ENCODE data around the gene SAE1.
"Not testable (repeated sequence)": the region's sequence is repeated elsewhere in the genome, so short reads cannot be mapped to it uniquely, and the experiment has no call there.

The SAE1 gene

DNA sequence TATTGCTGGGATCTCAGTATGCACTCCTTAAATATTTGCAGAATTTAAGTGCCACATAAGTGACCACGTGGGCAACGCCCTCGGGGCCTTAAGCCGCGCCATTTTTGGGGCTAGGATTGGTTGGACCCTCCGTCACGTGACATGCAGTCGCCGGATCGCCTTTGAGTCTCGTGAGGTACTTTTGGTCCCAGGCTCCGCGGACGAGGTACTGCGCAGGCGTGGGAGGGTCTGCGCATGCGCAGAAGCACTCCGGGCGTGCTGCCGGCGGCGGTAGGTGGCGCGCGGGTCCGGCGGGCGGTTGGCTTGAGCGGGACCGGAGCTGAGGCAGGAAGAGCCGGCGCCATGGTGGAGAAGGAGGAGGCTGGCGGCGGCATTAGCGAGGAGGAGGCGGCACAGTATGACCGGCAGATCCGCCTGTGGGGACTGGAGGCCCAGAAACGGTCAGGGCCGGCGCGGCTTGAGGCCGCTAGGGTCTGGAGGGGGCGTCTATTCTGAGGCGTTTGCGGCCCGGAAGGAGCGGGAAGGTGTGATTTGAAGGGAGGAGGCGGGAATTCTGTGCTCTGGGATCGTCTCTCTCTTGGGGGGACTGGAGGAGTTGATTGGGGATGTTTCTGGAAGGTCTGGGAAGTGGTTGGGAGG, at the start of gene SAE1:
SAE1 (plus strand) TSS at position 247 of the 639 bp plus-strand sequence; CDS start at position 343, 96 bp downstream.
- peak; percentile 97 for DNase-seq

DNA sequence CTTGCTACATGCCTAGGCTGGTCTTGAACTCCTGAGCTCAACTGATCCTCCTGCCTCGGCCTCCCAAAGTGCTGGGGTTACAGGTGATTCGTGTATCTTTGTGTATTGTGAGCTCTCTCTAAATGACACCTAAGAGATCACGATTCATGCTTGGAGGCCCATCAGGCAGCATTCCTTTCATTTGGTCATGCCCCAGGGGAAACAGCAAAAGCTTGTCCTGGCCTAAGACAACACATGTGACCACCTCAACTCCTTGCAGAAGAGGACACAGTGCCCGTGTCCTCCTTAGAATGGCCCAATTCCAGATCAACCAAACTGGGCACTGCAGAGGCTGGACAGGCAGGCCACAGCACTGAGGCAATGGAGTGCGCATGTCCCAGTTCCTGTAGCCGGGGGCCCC, 49.5 kb upstream of the SAE1 start:
- DNase-seq, result no peak

DNA sequence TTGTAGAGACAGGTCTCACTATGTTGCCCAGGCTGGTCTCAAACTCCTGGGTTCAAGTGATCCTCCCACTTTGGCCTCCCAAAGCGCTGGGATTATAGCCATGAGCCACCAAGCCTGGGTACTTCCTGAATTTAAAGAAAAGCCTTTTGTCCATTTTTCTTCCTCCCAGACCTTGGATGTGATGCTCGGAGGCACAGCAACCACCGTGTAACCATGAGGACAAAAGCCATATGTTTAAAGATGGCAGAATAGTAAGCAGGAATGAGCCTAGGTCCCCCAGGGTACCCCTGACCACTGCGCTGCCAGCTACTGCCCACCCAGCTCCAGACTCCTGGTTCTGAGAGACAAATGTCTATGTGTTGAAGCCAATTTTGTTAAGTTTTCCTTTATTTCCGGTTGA, 48.1 kb upstream of the SAE1 start:
- DNase-seq, result no peak

DNA sequence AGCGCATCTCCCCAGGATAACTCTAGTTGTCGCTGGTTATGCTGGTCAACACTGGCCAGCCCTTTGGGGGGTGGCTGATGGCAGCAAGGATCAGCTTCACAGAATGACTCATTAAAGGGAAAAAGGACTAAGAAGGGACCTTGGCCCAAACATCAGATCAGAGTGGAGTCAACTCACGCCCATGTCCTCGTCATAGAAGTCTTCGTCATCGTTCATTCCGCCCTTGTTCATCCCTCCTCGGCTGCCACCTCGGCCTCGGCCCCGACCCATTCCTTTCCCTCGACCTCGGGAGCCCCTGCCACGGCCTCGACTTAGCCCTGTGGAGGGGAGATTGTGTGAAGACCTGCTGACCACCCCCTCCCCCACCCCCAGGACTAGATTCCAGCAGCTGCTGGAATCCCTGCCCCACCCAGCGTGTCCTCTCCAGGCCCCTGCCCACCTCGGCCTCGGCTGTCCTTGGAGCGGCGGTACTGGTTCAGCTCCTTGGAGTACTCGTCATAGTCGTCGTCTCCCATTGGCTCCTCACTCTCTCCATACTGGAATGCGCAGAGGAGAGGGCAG, 45.7 kb upstream of the SAE1 start:
- no peak for DNase-seq

DNA sequence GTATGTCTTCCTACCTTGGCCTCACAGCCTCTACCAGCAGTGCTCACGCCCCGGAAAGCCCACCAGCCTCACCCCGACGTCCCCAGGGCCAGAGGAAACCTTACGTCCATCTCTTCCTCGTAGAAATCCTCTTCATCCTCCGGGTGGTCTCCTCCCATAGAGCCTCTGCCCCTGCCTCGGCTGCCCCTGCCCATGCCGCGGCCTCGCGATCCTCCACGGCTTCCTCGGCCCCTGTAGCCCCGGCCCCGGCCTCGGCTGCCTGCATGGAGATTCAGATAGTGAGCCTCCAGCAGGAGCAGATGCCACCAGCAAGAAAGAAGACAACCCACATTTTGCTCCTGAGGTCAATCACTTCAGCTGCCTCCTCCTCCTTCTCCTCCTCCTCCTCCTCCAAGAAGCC, 44.4 kb upstream of the SAE1 start:
- DNase-seq, result no peak

DNA sequence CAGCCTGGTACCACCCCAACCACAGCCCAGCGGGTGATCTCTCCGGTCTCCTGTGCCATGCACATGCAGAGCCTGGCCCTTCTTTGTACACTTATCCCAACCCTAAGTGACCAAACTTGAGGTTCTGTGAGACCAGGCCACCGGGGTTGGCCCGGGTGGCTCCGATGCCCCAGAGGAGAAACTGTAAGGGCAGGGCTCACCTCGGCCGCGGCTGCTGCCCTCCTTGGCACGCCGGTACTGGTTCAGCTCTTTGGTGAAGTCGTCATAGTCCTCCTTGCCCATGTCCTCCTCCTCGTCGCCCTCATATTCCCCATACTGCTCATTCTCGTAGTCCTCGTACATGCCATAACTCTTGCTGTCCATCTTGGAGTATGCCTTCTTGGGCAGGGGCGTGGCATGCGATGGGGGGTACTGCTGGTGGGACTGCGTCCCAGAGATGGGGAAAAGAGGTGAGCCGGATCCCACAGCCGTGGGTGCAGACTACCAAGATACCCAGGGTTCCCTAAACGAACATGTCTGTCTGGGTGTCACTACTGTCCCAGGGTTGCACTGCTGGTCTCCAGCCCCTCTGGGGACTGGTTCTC, 40.8 kb upstream of the SAE1 start:
- no peak for DNase-seq

DNA sequence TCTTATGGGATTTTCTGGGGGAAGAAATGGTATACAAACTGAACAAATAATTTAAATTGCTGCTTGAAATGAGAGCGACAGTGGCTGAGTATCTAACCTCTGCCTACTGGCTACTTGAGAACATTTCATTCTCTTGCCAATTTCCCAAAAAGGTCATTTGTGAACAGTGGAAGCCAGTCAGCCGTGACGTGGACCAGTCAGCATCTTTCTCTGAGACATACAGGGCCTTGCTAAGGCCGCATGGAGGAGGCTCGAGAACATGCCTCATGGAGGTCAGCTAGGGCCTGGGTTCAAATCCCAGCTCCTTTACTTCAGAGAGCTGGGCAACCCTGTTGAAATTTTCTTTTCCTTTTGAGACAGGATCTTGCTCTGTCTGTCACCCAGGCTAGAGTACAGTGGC, 37.4 kb upstream of the SAE1 start:
- no peak for DNase-seq

DNA sequence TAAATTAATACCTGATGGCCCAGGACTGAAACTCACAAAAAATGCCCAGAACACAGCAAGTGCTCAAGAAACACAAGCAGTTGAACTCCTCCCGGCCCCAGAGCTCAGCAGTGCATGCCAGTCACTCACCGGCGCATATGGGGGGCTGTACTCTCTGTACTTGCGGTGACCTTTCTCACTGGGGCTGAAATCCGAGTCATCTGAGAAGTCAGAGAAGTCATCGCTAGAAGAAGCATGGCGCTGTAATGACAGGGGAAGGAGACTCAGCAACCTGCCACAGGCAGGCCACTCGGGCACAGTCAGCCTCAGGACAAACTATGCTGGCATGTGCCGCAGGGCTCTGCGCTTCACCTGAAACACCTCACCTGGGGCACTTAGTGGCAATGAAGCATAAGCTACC, 36.8 kb upstream of the SAE1 start:
- DNase-seq, result no peak

DNA sequence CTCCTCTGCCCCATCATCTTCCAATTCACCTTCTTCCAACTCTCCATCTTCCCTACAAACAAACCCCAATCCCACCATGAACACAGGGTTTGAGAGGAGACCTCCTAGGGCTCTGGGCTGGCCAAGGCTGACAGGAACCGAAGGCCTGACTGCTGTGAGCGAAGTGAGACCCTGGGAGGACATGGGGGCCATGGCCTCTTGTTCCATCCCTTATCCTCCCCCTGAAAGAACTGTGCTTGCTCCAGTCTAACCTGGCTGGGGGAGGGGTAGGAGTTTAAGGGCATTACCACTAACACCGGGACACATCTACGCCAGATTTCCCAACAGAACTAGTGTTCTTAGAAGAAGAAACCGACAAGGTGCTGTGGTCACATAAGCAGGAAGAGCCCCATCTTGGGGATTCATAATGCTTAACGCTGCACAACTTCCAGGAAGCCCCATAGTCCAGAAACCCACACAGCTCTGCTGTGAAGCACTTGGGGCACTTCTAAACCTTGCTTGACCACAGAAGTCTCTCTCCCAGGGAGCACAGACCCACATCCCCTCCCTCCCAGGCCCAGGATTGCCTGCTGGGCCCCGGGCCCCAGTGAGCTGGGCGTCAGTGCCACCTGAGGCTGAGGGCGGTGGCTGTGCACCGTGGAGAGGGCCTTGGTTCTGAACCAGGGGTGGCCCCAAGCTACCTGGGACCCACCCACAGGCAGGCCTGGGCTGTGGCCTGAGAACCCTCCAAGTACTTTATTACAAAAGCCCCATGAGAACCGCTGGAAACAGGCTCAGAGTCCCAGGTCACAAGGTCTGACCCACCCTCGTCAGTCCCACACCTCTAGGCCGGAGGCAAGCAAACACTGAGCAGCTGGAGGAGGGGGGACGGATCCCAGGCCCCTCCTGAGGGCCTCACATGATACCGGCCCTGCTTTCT, 35.8 kb upstream of the SAE1 start:
- no peak for DNase-seq

DNA sequence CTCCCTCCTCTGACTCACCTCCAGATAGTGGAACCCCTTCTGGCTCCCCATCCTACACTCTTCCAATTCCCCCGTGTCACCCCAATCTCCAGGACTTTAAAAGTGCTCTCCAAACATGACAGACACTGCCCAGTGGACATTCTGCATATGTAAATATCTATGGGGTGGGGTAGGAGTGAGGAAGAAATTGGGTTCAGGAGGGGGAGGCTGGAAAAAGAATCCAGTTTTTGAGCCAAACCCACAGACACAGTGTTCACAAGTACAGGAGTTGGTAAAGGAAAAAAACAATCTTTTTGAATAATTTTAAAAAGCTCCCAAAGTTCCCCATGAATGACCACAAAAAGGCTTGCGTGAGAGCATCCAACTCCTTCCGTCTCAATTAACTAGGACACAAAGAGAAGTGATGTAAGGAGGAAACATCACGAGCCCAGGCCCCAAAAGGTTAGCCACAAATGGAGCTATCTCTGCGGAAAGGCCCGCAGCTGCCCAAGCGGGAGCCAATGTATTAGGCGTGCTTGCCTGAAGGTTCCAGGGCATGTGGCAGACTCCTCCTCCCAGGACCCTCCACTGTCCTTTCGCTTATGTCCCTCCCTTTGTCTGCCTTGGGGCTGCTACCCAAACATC, 35.0 kb upstream of the SAE1 start:
- peak; percentile 32 for DNase-seq

DNA sequence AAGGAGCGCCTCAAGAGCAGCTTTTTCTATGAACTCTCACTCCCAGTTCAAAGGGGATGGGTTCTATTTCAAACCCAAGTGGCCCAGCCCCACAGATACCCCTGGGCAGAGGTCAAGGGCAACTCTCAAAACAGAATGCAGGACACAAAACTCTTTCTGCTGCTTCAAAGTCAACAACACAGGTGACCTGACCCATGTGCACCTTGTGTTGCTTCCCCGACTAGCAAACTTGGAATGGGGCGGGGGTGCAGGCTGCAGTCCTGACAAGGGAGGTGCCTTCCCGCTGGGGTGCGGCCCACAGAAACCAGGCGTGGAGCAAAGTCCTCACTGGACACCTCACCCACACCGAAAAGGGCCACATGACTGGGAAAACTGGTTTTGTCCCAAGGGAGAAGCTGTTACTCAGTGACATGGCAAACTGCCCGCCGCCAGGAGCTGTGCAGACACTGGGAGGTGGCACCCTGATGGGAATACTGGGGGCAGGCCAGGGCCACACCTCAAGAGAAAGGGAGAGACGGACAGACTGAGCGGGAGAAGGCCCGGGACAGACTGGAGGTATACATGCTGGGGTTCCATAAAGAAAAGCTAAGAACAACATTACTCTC, 34.4 kb upstream of the SAE1 start:
- DNase-seq, result no peak

DNA sequence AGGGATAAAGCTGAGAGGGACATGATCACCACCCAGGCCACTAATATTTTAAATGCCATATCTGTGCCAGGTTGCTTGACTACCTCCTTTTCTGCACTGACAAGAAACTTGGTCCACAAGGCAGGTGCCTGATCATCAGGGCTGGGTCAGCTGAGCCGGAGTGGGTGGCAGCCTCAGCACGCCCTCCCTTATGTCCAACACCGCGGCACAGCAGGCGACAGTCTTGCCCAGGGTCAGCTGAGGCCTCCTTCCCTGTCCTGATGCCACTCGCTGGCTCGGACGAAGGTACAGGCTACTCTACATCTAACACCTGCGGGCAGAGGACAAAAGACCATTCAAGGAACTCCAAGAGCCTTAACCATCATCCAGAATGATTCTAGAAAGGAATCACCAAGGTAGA, 33.9 kb upstream of the SAE1 start:
- no peak for DNase-seq

DNA sequence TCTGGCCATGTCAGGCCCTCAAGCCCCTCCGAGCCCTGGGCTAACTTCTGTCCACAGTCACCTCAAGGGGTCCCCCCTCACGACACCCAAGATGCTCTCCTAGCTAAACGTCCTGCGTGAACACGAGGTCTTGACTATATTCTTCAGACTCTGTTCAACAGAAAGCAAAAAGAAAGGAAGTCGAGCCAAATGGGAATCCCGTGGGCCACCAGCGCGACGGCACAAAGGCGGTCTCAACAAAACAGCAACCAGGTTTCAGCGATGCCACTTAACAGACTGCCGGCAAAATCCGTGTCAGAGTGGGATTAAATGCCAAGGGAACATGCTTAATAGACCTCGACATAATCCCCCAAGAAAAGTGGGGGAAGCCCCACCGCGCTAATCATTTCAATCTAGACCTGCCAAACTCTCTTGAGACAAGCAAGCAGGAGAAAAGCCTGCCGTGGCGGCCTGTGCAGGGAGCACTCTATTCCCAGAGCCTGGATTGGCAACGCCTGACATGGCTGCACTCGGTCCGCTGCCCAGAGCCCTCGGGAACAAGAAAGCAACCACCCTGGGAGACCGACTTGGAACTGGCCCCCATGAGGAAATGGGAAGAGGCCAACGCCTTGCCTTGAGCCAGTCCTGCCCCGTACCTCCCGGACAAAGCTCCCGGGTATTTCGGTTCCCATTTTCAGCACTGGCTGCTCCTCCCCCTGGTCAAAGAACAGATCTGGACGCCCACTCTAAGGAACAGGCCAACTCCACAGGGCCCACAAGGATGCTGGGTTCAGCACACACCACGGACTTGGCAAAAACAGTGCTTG, 33.0 kb upstream of the SAE1 start:
- peak; percentile 73 for DNase-seq

DNA sequence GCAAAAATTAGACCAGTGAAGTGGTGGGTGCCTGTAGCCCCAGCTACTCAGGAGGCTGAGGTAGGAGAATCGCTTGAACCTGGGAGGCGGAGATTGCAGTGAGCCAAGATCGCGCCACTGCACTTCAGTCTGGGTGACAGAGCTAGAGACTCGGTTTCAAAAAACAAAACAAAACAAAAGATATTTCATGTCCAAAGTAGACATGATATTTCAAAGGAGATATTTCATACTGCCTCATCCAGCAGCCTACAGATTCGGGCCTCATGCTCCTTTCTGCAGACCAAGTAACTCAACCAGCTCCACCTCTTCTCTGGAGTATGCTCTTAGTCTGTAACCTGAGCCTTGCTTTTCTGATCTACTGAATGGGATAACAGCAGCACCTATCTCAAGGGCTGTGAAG, 32.0 kb upstream of the SAE1 start:
- DNase-seq, result no peak

DNA sequence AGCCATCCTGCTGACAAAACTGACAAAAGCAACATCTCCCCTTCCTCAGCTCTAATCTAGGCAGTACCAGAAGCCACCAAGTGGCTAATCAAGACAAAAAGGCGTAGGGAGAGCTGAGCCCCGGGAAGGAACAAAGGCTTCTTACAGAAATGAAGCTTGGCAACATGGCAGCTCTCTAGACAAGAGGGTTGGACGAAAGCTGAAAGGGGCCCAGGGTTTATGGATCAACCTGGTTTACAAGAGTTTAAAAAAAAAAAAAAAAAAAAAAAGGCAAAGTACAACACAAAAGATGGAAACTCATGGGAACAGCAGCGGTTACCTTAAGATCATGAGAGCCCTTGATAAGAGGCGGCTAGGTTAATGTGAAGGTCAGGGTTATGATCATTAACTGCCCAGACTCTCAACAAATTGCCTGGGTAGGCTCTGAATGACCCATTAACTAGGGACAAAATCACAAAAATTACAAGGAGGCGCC, 31.0 kb upstream of the SAE1 start:
- no peak for DNase-seq

DNA sequence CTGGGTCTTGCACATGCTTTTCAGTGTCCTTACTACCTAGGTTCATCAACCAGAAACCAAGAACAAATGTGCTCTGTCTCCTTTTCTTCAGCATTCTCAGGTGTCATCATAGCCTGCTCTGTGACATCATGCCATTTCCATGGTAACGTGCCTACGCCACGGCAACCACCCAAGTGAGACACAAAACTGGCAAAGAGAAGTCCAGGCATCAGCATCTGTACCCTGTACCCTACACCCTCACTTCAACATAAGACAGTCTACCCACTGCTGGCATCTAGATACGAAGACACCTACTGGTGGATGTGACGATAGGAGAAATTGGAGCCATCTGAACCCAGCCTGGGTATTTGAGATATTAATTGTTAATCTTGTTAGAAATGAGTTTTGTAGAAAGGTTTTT, 30.3 kb upstream of the SAE1 start:
- no peak for DNase-seq

DNA sequence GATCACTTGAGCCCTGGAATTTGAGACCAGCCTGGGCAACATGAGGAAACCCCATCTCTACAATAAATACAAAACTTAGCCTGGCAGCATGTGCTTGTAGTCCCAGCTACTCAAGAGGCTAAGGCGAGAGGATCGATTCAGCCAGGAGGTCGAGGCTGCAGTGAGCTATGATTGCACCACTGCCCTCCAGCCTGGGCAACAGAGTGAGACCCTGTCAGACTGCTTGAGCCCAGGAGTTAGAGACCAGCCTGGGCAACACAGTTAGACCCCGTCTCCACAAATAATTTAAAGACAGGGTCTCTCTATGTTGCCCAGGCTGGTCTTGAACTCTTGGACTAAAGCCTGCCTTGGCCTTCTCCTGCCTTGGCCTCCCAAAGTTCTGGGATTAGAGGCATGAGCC, 29.5 kb upstream of the SAE1 start:
- DNase-seq, result not testable (repeated sequence)

DNA sequence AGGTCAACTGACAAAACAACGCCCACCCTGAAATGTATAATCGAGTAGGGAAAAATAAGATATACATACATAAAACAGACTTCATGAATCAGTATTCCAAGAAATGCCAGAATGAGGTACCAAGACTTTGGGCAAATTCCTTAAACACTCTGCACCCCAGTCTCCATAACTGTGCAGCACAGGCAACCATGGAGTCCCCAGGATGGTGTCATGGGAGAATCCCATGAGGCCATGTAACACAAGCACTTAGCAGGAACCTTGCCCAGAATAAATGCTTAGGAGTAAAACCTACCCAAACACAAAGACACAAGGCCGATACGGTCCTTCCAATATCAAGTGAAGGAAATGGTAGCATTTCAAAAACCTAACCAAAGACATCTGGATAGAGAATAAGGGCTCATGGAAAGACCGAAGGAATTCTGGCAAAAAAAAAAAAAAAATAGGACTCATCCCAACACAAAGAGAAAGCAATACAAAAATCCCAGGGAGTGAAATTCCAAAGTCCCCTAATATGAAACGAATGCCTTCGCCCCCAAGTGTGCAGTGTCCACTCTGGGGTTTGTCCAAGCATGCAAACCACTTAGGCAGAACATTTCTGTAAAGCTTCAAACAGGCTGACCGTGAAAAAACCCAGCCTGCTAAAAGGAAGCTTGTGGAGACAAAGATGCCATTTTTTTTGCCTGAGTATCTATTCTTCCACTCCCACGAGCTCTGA, 28.1 kb upstream of the SAE1 start:
- peak; percentile 44 for DNase-seq

DNA sequence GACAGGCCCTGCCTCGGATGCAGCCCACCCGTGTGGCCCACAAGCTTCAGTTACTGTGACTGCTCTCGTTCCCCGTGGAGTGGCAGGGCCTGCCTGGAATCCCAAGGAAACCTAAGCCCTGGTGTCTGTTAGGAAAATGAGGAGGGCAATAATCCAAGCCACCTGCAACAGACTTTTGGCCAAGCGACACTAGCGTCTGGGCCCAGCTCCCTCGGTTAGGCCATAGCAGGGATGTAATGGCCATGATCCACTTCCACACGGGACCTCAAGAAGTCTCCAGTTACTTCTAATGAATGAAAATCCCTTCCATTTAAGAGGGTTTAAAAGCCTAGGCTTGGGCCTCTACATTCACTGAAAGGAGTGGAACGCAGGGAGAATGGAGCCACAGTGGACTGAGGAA, 26.0 kb upstream of the SAE1 start:
- no peak for DNase-seq

DNA sequence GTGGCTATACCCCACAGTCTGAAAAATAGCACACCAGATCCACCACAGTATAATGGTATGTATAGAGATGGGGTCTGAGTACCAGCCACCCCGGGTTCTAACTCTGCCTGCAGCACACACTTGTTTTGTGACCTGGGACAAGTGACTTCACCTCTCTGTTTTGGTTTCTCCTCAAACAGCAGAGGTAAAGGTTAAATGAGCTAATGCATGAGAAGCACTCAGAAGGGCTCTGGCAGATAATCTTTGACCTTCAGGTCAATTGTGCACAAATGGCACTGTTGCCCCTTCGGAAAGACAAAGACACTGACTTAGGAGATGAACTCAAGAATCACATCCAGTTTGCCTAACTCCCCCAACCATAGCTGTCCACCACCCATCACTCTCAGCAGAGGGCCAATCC, 24.8 kb upstream of the SAE1 start:
- no peak for DNase-seq

DNA sequence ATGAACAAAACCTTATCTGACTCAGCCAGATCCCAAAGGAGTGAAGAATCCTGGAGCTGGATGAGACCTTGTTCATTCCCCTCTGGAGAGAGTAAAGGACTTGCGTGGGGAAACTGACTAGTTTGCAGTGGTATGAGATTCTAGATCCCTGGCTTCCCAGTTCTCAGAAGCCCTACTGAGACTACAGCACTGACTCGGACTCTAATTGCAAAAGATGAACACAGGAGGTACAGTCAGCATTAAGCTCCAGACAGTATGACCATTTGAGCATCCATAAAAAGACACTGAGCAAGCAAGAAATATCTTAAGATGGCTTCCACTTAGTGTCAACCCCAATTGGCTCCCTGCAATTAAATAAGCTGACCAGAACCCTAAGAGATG, 23.8 kb upstream of the SAE1 start:
- no peak for DNase-seq

Data from retina (tissue), 1 donor.